ENCODE measurements around the gene LMAN2. TPM values are rescaled to one million over a fixed set of nuclear protein-coding genes. Genes with fewer than 3 reads are reported as not detected.
A peak's percentile ranks its signal among the peaks of the same experiment; 100 is the strongest.
"Not testable (repeated sequence)": the region's sequence is repeated elsewhere in the genome, so short reads cannot be mapped to it uniquely, and the experiment has no call there.

LMAN2 gene
- total and polyA plus RNA-seq, 2 experiments from 2014 or later: 163 to 261 TPM

GRCh38 chr5:177309351-177310191, 41.9 kb downstream of the LMAN2 start:
- peak; percentile 74 for DNase-seq (ENCODE audit: low read depth in 1 of 2, low spot score in 1 of 2)
- Histone ChIP-seq H3K9me3 (ENCODE audit: low read depth) (no peaks in the 10 kb centered on the region), H3K4me3 (no peak overlapping the region), H3K27me3 (no peaks in the 10 kb centered on the region), H3K27ac (no peak overlapping the region), H3K36me3 (peaks cover 9% of the 10 kb centered on the region), H3K4me1 (ENCODE audit: low read depth) (peaks cover 3% of the 10 kb centered on the region)
- TF ChIP-seq CTCF (IDR thresholded peaks at IDR 0.05; ENCODE audit: low read depth, low read length): peak; percentile 94

GRCh38 chr5:177308740-177309139, 42.7 kb downstream of the LMAN2 start:
- TF ChIP-seq CTCF (IDR thresholded peaks at IDR 0.05; ENCODE audit: low read depth, low read length): no peak
- no peak overlapping the region for H3K27ac ChIP-seq

GRCh38 chr5:177307544-177308363, 43.7 kb downstream of the LMAN2 start:
- no peak for TF ChIP-seq CTCF (IDR thresholded peaks at IDR 0.05; ENCODE audit: low read depth, low read length)
- Histone ChIP-seq H3K4me1 (ENCODE audit: low read depth) (peaks cover 6% of the 10 kb centered on the region), H3K27ac (no peak overlapping the region), H3K9me3 (ENCODE audit: low read depth) (no peaks in the 10 kb centered on the region), H3K4me3 (no peak overlapping the region), H3K36me3 (peaks cover 9% of the 10 kb centered on the region), H3K27me3 (no peaks in the 10 kb centered on the region)
- DNase-seq (ENCODE audit: low read depth in 1 of 2, low spot score in 1 of 2): no peak

More at GRCh38 chr5:177308740-177309139, 42.7 kb downstream of the LMAN2 start:
- Histone ChIP-seq H3K4me3 (no peak overlapping the region), H3K36me3 (peaks cover 9% of the 10 kb centered on the region), H3K27me3 (no peaks in the 10 kb centered on the region), H3K4me1 (ENCODE audit: low read depth) (peaks cover 6% of the 10 kb centered on the region), H3K9me3 (ENCODE audit: low read depth) (no peaks in the 10 kb centered on the region)
- DNase-seq (ENCODE audit: low read depth in 1 of 2, low spot score in 1 of 2): no peak

GRCh38 chr5:177306674-177307543, 44.6 kb downstream of the LMAN2 start:
- Histone ChIP-seq H3K4me3 (no peak overlapping the region), H3K36me3 (peaks cover 9% of the 10 kb centered on the region), H3K4me1 (ENCODE audit: low read depth) (peaks cover 6% of the 10 kb centered on the region), H3K9me3 (ENCODE audit: low read depth) (no peaks in the 10 kb centered on the region), H3K27me3 (no peaks in the 10 kb centered on the region), H3K27ac (no peak overlapping the region)
- TF ChIP-seq CTCF (IDR thresholded peaks at IDR 0.05; ENCODE audit: low read depth, low read length): peak; percentile 27
- DNase-seq (ENCODE audit: low read depth in 1 of 2, low spot score in 1 of 2): peak in 1 of 2 donors; percentile 89

- H3K27me3 ChIP-seq; H3K4me1 ChIP-seq (ENCODE audit: low read depth); H3K4me3 ChIP-seq; H3K27ac ChIP-seq; DNase-seq (ENCODE audit: low read depth in 1 of 2, low spot score in 1 of 2); H3K9me3 ChIP-seq (ENCODE audit: low read depth): not testable (repeated sequence)
- H3K36me3 ChIP-seq: peaks cover 17% of the 10 kb centered on the region
Observed at GRCh38 chr5:177306103-177306640, 45.3 kb downstream of the LMAN2 start.
